ENCODE results near the gene PTX4. TPM values are rescaled to one million over a fixed set of nuclear protein-coding genes. Genes with fewer than 3 reads are reported as not detected.

The PTX4 gene
- total RNA-seq, 1 experiment from 2014 or later: not detected

DNA sequence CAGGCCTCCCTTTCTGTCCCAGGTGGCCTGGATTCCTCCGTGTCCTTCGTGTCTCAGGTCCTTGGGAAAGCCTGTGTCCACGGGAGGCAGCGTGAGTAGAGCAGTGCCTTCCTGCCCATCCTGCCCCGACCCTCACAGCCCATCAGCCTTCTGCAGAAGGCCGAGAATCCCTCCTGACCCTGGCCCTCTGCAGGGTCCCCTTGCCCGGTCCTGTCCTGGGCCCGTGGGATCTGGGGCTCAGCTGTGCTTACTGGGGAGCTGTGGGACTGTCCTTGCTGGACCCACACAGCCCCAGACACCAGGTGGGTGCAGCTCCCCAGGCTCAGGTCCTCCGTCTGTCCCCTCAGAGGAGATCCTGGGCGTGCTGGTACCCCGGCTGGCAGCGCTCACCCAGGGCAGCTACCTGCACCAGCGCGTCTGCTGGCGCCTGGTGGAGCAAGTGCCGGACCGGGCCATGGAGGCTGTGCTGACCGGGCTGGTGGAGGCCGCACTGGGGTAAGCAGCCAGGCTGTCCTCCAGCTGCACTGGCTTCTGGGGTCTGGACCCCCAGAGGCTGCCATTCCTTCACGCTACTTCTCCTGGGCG lies 8.4 kb upstream of the PTX4 start:
- peaks cover 11 to 48% (median 46%) of the 10 kb centered on the region in 3 experiments; a peak in 6 of 7 replicates for H3K36me3 Mint-ChIP-seq (ENCODE audit: insufficient read depth in 1 of 3, low read depth in 3 of 3)
- H2AFZ ChIP-seq (ENCODE audit: low read length): no peak overlapping the region
- no peak overlapping the region for H3K4me2 ChIP-seq (ENCODE audit: insufficient read depth, insufficient read length, low read length)
- no peak overlapping the region for H4K5ac ChIP-seq (ENCODE audit: insufficient read length, low read depth, low read length)
- no peak overlapping the region for H4K91ac ChIP-seq (ENCODE audit: insufficient read length, low read depth, low read length)
- H3K4ac ChIP-seq (ENCODE audit: low read depth, low read length): no peak overlapping the region
- H2BK20ac ChIP-seq (ENCODE audit: low read depth, low read length, poor library complexity, severe bottlenecking): no peak overlapping the region
- H3K23me2 ChIP-seq (ENCODE audit: insufficient read length, low read depth, low read length, poor library complexity, severe bottlenecking): peaks cover 3% of the 10 kb centered on the region
- no peak overlapping the region for H3K14ac ChIP-seq (ENCODE audit: insufficient read depth, low read length)
- no peak overlapping the region for H2BK12ac ChIP-seq (ENCODE audit: insufficient read length, low read depth, low read length)
- H3T11ph ChIP-seq (ENCODE audit: low read length): no peak overlapping the region
- no peak overlapping the region for H4K8ac ChIP-seq (replicated peaks; ENCODE audit: insufficient read length, low read depth, low read length)
- H3K27ac ChIP-seq (ENCODE audit: insufficient read length, low read depth, low read length): no peak overlapping the region
- no peak overlapping the region for H3K9ac ChIP-seq (ENCODE audit: extremely low read depth, insufficient read length, low read length)
- peaks cover 4 to 12% of the 10 kb centered on the region in 2 experiments for H3K4me1 Mint-ChIP-seq
- H2BK5ac ChIP-seq (ENCODE audit: insufficient read length, low read length): no peak overlapping the region
- no peaks in the 10 kb centered on the region; the same call in 1 of the 2 replicates for H3K27me3 Mint-ChIP-seq (ENCODE audit: low read depth)
- no peaks in the 10 kb centered on the region for H3K9me3 Mint-ChIP-seq
- no peak overlapping the region for H2BK120ac ChIP-seq (ENCODE audit: low read depth, low read length, poor library complexity, severe bottlenecking)
- no peak overlapping the region; a peak in 1 of 5 replicates for H3K4me3 Mint-ChIP-seq
- no peak for DNase-seq
- no peaks in the 10 kb centered on the region for H3K27me3 ChIP-seq (ENCODE audit: insufficient read depth, low read length)
- H4K20me1 ChIP-seq (ENCODE audit: control insufficient read depth, insufficient read depth, insufficient read length): no peaks in the 10 kb centered on the region
- no peak overlapping the region for H2BK15ac ChIP-seq (ENCODE audit: low read depth, low read length)
- no peak overlapping the region for H3K56ac ChIP-seq (ENCODE audit: insufficient read length, low read depth, low read length)
- no peaks in the 10 kb centered on the region for H3K9me3 ChIP-seq (ENCODE audit: control insufficient read depth, low read depth, low read length)
- TF ChIP-seq, protein P1, sequence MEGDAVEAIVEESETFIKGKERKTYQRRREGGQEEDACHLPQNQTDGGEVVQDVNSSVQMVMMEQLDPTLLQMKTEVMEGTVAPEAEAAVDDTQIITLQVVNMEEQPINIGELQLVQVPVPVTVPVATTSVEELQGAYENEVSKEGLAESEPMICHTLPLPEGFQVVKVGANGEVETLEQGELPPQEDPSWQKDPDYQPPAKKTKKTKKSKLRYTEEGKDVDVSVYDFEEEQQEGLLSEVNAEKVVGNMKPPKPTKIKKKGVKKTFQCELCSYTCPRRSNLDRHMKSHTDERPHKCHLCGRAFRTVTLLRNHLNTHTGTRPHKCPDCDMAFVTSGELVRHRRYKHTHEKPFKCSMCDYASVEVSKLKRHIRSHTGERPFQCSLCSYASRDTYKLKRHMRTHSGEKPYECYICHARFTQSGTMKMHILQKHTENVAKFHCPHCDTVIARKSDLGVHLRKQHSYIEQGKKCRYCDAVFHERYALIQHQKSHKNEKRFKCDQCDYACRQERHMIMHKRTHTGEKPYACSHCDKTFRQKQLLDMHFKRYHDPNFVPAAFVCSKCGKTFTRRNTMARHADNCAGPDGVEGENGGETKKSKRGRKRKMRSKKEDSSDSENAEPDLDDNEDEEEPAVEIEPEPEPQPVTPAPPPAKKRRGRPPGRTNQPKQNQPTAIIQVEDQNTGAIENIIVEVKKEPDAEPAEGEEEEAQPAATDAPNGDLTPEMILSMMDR (conservative IDR thresholded peaks at IDR 0.05): no peak
- no peak overlapping the region for H3K18ac ChIP-seq (ENCODE audit: insufficient read length, low read depth, low read length)
- no peak overlapping the region for H2AK5ac ChIP-seq (ENCODE audit: insufficient read length, low read length)
- WGBS (ENCODE audit: extremely low coverage, insufficient read length, low lambda C conversion rate): no CpG with 5 or more reads among the region's 21 CpGs
- H3K79me1 ChIP-seq (ENCODE audit: insufficient read depth, low read depth, low read length, poor library complexity, severe bottlenecking): no peaks in the 10 kb centered on the region
- no peak overlapping the region for H3K27ac Mint-ChIP-seq
- H3K4me1 ChIP-seq (ENCODE audit: insufficient read depth, low read length): no peaks in the 10 kb centered on the region; the same call in 1 of the 2 replicates
- H3K23ac ChIP-seq (ENCODE audit: insufficient read length, low read depth, low read length): no peak overlapping the region
- H3K79me2 ChIP-seq (ENCODE audit: insufficient read depth, low read length): no peaks in the 10 kb centered on the region; the same call in 1 of the 2 replicates

Data from H9 (cell line).